OCI-LY3 (cell line): ENCODE results near the gene GRPR.

Source experiments
- CTCF ChIP-seq: fragments of 200-600, 300-600 bp; sonication (generic); IDR thresholded peaks from 2 replicates; pipeline ENCODE4 v1.5.1; 2014; ENCODE audit warnings: antibody characterized with exemption, low read length, low read depth
- EZH2phosphoT487 ChIP-seq: fragments of 200-600 bp; shearing (Covaris generic); IDR thresholded peaks from 2 replicates; pipeline ENCODE4 v1.6.1; 2018; ENCODE audit warnings: antibody characterized with exemption, mixed run types, low read depth

- no peak for TF ChIP-seq CTCF
- TF ChIP-seq EZH2phosphoT487 = no peak
These were observed 40.8 kb upstream of the GRPR start for GRCh38 chrX:16082470-16083085.
